HG03103 (cell line): ENCODE measurements around the gene GNG8.

Source experiments
- ATAC-seq: cut with Tn5 transposase; IDR thresholded peaks from one replicate; pipeline ENCODE4 v1.9.1; 2021; ENCODE audit warnings: low read depth; ENCODE audit not compliant: unreplicated experiment

The GNG8 gene

DNA sequence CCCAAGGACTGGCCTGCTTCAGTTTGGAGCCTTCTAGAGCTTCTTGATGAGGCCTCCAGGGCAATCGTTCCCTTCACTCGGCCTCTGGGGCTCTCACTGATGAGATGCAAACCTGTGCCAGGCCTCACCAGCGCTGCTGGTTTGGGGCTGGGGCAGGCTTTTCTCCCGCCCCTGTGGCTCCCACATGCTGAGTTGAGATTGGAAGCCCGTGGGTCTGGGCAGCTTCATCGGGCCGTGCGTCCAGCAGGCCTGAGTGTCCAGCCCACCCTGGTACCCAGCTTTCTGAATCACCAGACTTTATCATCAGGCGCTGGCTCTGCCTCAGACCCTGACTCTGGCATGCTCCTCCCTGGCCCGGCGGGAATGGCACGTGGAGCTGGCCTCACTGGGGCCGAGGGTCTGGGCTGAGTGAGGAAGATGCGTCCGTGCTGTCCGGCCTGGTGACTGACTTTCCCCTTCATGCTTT, 30.6 kb downstream of the GNG8 start:
- ATAC-seq = no peak

DNA sequence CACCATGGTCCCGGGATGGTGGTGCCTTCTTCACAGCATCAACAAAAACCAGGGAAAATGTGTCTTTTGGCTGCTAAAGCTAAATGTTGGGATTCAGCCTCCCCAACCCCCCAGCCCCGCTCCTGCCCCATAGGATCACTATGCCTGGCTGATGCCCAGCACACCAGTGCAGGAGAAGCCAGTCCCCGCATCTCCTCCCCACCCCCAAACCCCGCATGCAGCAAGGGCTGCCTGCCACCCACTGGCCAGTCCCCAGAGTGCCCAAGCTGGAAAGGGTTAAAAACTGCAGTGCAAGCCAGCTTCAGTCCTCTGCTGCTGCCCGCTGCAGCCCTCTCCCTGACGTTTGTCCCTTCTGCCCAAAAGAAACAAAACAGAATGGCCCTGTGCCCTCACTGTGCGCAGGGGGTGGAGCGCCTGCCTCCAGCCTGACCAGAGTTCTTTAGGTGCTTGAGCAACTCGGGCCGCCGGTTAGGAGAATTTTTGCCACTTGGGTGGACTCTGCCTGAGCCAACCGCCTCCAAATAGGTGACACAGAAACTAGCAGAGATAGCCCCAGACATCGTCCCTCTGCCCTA, 31.1 kb downstream of the GNG8 start:
- ATAC-seq = no peak

DNA sequence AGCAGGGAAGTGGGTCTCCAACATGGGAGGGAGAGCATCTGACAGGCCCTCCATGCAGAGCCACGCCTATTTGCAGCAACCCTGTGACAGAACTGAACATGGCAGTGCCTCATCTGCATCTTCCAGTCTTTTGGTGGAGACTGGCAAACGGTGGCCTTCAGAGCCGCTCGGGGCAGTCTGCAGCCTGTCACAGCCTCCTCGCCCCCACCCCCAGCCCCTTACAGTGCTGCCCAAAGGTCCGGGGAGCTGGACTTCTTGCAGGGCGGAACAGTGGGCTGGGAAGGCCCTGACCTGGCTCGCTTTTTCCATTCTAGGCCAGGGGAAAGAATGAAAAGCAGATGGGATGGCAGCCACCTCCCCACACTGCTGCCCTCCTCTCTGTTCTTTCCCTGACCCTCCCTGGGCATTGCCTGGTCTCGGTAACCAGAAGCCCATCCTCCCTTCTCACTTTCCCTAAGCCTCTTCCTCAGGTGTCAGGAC, 32.2 kb downstream of the GNG8 start:
- no peak for ATAC-seq

DNA sequence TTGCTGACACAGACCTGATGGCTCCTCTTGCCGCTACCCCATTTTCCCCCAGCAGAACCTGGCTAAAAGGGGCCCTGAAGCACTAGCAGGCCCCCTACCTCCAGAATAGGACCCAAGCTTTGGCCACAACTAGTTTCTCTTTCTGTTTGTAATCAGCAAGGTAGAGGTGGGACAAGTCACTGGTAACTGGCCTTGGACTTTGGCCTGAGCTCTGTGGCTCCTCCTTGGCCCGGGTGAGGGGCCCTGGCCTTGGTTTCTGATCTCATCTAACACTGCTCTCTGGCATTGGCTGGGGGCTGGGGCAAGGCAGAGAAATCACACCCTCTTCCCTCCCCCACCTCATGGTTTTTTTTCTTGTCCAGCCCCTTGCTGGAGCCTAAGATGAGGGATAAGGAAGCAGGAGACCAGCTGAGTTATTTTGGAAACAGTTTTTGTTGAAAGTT, 32.8 kb downstream of the GNG8 start:
- ATAC-seq = no peak

DNA sequence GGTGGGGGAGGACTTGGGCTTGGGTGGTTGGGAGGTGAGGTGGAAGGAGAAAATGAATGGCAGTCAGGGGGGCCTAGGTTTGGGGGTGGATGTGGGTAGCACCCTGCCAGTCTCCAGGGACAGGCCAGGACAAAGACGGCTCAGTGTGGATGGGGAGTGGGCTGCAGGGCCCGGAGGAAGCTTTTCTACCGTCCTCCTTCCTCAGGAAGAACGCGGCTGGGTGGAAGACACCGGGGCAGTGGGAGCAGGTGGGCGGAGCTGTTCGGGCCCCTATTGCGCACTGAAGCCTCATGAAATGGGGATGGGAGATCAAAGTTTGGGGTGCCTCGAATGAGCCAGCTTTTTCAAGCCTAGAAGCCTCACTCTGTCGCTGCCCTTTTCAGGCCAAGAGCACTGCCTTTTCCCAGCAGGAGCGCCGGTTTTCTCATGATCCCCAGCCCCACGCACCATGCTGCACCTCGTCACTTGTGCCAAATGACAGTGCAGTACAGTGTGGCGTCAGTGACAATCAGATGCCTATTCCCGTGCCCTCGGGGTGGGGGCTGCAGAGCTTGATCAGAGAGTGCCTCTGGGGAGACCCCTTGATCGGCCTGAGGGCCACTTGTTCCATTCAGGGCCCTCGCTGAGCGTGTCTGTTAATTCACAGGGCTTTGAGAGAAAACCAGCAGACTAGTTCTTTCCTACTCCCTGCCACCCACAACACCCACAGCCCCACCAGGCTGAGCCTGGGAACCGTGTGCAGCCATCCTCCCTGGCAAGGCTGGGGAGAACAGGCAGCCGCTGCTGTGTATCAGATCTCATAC, 33.4 kb downstream of the GNG8 start:
- ATAC-seq = no peak

DNA sequence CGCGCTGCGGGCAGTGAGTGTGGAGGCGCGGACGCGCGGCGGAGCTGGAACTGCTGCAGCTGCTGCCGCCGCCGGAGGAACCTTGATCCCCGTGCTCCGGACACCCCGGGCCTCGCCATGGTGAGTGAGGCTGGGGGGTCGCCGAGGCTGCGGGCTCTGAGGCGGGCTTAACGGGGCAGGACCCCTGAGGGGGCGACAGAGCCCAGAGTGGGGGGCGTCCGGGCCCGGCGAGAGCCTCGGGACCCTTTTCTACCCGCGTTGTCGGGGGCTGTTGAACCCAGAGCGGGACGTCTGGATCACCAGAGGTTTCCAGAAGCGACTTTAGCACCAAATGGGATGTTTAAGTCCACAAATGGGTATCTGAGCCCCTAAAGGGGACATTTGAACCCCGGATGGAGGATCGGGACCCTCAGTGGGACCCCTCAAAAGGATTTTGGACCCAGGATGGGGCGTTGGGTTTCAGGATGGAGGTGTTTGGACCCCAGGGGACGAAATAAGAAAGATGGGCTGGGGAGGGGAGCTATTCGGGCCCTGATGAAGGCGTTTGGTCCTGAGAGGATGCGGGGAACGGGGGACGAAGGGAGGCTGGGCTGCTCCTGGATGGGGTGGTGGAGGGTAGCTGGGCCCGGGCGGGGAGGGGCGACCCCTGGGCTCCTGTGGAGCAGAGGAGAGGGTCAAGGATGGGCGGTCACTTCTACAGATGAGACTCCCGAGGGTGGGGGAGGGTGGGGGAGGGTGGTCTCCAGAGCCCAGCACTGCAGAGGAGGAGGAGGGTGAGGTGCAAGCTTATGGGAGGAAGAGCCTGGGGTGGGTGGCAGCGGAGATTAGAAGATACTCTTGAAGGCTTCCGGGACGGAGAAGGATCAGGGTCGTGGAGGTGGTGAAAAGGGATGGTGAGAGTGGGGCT, 34.4 kb downstream of the GNG8 start, which contains the start of gene CALM3:
Gene CALM3, plus strand, starts transcription at position 13 of the 907 bp plus-strand sequence. Its CDS starts 105 bp downstream, at position 118.
- no peak for ATAC-seq

DNA sequence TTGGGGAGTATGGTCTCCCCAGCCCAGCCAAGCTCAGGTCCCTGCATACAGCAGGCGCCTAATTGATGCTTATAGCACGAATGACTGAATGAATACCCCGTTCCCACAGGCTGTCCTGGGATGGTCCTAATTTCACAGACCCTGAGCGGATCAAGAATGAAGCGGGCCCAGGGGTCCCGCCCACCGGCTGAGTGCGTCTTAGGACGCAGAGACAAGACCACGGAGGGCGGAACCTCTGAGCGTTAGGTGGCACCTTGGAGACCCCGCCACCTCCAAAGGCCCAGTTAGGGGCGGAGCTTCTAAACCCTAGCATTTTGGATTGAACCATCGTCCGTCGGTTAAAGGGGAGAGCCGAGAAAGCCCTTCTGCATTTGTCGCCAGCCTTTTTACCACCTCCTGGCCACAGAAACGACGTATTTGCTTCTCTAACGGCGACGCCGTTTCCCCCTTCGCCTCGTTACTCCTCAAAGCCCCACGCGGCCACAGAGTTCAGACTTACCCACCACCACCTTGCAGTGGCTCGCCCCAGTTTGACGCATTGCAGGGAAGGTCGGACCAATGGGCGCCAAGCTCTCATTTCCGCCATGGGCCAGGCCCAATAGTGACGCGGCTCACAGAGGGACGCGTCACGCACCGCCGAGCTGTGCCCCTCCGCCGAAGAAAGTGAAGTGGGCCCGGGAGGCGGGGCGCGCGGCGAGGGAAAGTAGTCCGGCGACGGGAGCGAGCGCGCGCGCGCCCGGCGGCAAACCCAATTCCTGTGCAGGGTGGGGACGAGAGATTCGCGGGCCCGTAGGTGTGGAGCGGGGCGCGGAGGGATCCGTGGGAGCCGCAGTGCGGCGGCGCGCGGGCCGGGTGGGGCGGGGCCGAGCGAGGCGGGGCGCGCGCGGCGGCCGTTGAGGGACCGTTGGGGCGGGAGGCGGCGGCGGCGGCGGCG, 35.4 kb downstream of the GNG8 start:
- ATAC-seq = peak; percentile 69

DNA sequence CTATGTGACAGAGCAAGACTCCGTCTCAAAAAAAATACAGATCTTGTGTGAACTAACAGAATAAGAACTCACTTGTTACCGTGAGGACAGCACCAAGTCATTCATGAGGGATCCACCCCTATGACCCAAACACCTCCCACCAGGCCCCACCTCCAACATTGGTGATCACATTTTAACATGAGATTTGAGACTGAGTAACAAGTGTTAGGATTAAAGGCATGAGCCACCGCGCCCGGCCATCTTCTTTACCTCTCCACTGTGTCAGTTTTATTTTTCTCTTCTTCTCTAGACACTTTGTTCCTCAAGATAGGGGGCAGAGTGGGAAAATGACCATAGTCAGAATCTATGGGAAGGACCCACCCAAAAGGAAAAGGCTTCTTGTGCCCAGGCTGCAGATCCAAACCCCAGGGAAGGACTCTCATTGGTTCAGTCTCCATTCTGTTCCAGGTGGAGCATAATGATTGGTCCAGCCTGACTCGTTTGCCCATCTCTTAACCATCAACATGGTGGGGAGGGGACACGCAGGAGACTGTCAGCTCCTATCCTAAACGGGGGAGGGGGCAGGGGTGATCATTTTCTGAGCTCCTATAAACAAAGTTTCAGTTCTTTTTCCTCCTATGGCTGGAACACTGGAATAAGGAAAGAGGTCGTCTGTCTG, 36.2 kb downstream of the GNG8 start:
- no peak for ATAC-seq

DNA sequence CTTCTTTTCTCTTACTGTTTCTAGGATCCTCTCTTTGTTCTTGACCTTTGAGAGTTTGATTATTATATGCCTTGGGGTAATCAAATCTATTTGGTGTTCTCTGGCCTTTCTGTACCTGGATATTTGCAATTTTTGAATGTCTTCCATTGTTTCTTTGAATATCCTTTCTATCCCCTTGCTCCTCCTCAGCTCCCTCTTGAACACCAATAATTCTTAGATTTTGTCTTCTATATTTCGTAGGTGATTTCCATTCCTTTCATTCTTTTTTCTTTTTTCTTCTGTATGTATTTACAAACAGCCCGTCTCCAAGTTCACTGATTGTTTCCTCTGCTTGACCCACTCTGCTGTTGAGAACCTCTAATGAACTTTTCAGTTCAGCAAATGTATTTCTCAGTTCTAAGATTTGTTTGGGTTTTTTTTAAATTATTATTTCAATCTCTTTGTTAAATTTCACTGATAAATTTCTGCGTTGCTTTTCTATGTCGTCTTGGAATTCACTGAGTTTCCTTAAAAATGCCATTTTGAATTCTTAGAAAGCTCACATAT, 37.6 kb downstream of the GNG8 start:
- ATAC-seq = no peak

DNA sequence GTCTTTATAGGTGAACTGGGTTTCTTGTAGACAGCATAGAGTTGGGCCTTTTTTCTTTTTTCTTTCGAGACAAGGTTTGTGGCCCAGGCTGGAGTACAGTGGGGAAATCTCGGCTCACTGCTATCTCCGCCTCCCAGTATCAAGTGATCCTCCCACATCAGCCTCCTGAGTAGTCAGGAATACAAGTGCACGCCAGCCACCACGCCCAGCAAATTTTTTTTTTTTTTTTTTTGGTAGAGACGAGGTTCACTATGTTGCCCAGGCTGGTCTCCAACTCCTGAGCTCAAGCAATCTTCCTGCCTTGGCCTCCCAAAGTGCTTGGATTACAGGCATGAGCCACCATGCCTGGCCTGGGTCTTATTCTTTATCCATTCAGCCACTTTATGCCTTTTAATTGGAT, 40.0 kb downstream of the GNG8 start:
- no peak for ATAC-seq

DNA sequence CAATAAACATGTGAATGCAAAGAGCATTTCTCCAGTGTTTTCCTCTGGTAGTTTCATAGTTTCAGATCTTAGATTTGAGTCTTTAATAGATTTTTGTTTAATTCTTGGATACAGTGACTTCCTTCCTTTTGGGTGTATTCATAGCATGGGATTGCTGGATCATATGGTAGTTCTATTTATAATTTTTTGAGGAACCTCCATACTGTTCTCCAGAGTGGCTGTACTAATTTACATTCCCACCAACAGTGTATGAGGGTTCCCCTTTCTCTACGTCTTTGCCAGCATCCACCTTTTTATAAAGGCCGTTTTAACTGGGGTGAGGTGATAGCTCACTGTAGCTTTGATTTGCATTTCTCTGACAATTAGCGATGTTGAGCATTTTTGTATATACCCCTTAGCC, 44.1 kb downstream of the GNG8 start:
- ATAC-seq = no peak

DNA sequence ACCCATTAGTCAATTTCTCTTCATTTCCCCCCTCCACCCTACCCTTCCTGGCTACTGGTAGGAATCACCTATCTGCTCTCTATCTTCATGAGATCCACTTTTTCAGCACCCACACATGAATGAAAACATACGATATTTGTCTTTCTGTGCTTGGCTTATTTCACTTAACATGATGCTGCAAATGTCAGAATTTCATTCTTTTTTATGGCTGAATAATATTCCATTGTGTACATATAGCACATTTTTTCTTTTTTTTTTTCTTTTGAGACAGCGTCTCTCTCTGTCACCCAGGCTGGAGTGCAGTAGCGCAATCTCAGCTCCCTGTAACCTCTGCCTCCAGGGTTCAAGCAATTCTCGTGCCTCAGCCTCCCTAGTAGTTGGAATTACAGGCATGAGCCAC, 44.7 kb downstream of the GNG8 start:
- no peak for ATAC-seq

DNA sequence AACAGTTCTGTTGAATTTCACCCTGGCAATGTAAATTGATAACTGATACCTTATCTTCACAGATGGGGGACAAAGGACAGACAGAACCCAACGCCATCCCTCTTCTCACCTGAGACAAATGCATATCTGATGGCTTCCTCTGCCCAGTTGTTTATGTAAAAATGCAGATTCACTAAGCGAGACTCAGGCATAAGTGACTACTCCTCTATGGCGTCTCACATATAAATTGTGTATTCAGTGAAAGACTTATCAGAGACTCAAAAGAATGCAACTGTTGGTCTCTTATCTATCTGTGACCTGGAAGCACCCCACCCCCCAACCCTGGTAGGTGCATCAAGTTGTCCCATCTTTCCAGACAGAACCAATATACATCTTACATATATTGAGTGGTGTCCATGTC, 48.1 kb downstream of the GNG8 start:
- ATAC-seq = no peak

DNA sequence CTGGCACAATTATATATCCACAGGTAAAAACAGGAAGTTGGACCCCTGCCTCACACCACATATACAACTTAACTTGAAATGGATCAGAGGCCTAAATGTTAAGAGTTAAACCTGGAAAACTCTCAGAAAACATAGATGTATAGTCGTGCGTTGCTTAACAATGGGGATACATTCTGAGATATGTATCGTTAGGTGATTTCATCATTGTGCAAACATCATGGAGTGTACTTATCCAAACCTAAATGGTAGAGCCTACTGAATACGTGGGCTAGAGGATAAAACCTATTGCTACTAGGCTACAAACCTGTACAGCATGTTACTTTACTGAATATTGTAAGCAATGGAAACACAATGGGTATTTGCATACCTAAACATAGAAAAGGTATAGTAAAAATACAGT, 49.7 kb downstream of the GNG8 start:
- no peak for ATAC-seq

DNA sequence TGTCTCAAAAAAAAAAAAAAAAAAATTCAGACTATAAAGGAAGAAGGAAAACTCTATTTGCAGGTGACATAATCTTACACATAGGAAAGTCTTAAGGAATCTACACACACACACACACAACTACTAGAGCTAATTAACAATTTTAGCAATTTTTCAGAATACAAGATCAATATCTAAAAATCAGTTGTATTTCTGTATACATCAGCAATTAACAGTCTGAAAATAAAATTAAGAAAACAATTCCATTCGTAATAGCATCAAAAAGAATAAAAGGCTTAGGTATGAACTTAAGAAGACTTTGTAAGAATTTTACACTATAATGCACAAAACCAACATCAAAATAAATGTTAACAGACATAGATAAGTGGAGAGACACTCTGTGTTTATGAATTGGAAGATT, 50.5 kb downstream of the GNG8 start:
- ATAC-seq = no peak
